Measurements from ENCODE around the gene IFI30.

DNA sequence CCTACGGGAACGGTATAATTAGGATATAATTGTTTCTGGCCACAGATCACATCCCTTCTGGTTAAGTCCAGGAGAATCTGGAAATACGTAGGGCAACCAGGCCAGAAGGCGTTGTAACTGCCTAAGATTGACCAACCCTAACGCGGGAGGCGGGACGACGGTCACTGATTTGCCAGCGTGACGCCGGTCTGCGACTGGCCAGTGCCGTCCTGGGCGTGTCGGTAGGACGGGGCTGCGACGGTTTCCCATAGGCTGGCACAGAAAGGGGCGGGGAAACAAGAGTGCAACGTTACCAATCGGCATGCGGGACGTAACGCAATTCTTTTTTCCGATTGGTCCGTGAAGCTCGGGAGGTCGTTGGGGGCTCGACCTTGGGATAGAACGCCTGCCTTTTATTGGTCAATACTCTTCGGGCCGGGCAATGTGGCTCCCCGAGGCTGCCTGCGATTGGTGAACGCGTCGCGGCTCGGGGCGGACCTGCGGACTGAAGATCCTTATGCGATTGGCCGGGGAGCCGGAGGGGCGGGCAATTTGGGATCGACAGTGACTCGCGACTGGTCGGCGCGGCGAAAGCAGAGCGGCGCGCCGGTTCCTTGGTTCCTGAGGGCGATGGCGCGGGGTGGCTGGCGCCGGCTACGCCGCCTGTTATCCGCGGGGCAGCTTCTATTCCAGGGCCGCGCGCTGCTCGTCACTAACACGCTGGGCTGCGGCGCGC, 19.2 kb downstream of the IFI30 start, which contains the start of gene MPV17L2:
- TF ChIP-seq YY1 (IDR thresholded peaks at IDR 0.05; ENCODE audit: insufficient read depth, insufficient read length) (no peak), ZNF274 (IDR thresholded peaks at IDR 0.05; ENCODE audit: low read depth, low read length) (no peak)

Data from NT2/D1 (cell line).